GM18861 (cell line): Measurements from ENCODE around the gene BRD1.
"Not testable (repeated sequence)": the region's sequence is repeated elsewhere in the genome, so short reads cannot be mapped to it uniquely, and the experiment has no call there.

Experiments used
- ATAC-seq: cut with Tn5 transposase; IDR thresholded peaks from one replicate; pipeline ENCODE4 v1.9.1; 2021; ENCODE audit not compliant: unreplicated experiment

BRD1 gene

GRCh38 chr22:49770547-49771265, 57.0 kb downstream of the BRD1 start:
- no peak for ATAC-seq

- no peak for ATAC-seq
These were observed 57.8 kb downstream of the BRD1 start for GRCh38 chr22:49769691-49770546.

- ATAC-seq = no peak
These were observed 58.6 kb downstream of the BRD1 start for GRCh38 chr22:49768951-49769690.

- no peak for ATAC-seq
These were observed 59.4 kb downstream of the BRD1 start for GRCh38 chr22:49768077-49768910.

- no peak for ATAC-seq
These were observed 60.2 kb downstream of the BRD1 start for GRCh38 chr22:49767355-49768062.

- no peak for ATAC-seq
These were observed 61.7 kb downstream of the BRD1 start for GRCh38 chr22:49765951-49766350.

- ATAC-seq = no peak
These were observed 62.4 kb downstream of the BRD1 start for GRCh38 chr22:49765091-49765771.

GRCh38 chr22:49764127-49764581, 63.5 kb downstream of the BRD1 start:
- ATAC-seq = no peak

GRCh38 chr22:49763696-49764095, 64.0 kb downstream of the BRD1 start:
- ATAC-seq = no peak

GRCh38 chr22:49763138-49763537, 64.5 kb downstream of the BRD1 start:
- ATAC-seq = no peak

GRCh38 chr22:49762571-49762970, 65.1 kb downstream of the BRD1 start:
- ATAC-seq = not testable (repeated sequence)

GRCh38 chr22:49761836-49762235, 65.8 kb downstream of the BRD1 start:
- no peak for ATAC-seq

GRCh38 chr22:49760630-49761571, 66.8 kb downstream of the BRD1 start:
- ATAC-seq = peak; percentile 52

- no peak for ATAC-seq
These were observed 67.4 kb downstream of the BRD1 start for GRCh38 chr22:49760280-49760629.

GRCh38 chr22:49756676-49757075, 71.0 kb downstream of the BRD1 start:
- ATAC-seq = no peak

GRCh38 chr22:49756201-49756600, 71.5 kb downstream of the BRD1 start:
- no peak for ATAC-seq

GRCh38 chr22:49755631-49756001, 72.1 kb downstream of the BRD1 start:
- no peak for ATAC-seq
